NCI-H146 (cell line): Measurements from ENCODE around the gene CCDC32.
A peak's percentile ranks its signal among the peaks of the same experiment; 100 is the strongest.

Experiments
- DNase-seq: peaks from one replicate; lab custom pipeline; 2025; lab: John Stamatoyannopoulos, UW

The CCDC32 gene

DNA sequence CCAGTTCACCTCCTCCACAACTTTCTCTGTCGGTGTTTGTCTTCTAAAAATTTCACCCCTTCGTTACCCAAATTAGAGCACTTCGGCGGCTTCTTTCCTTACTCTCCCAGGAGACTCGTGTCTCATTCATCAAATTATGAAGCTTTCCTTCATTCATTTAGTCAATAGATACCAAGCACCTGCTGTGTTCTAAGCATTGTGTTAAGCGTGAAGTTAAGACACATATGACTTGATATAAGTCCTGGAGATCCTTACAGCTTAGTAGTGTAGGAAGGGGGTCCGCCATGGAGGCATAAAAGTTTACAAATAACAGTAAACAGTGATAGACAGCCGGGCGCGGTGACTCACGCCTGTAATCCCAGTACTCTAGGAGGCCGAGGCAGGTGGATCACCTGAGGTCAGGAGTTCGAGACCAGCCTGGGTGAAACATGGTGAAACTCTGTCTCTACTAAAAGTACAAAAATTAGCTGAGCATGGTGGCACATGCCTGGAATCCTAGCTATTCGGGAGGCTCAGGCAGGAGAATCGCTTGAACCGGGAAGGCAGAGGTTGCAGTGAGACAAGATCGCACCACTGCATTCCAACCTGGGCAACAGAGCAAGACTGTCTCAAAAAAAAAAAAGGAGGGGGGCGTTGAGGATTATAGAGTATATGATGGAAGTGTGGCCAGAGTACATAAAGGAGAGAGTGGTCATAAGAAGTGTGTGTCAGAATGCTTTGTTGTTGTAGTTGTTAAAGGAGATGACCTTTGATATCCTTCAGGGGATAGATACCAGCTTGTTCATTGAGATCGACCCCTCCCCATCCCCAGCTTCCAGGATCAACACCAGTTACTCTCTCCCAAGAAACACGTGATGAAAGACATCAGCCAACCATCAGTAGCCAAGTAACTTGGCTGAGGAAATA is 744 bp upstream of the CCDC32 start:
- peak; percentile 31 for DNase-seq

DNA sequence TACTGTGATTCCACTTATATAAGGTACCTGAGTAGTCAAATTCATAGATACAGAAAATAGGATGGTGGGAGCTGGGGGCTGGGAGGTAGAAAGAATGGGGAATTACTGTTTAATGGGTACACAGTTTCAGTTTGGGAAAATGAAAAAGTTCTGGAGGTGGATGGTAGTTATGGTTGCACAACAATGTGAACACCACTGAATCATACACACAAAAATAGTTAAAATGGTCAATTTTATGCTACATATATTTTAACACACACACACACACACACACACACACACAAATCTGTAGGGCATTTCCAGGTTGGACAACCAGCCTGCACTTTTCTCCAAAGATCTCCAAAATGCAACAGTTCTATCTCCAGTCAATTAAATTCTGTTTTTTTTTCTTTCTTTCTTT is 1.4 kb downstream of the CCDC32 start:
- DNase-seq: no peak

DNA sequence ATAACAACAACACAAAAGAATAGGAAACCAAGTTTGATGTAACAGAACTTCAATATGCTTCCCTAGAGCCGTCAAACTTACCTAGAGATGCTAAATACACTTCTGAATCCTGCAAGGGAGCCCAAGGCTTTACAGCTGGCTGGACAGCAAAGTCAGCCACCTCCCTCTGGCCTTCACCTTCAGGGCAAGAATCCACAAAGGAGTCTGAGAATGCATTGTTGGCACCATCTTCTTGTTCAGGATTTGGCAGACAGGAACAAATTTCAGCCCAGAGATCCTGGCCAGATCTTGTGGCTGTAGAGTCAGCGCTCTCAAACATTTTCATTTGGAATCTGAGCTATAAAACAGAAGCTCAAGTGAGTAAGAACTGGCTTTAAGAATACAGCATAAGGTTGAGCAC is 2.2 kb downstream of the CCDC32 start:
- no peak for DNase-seq

DNA sequence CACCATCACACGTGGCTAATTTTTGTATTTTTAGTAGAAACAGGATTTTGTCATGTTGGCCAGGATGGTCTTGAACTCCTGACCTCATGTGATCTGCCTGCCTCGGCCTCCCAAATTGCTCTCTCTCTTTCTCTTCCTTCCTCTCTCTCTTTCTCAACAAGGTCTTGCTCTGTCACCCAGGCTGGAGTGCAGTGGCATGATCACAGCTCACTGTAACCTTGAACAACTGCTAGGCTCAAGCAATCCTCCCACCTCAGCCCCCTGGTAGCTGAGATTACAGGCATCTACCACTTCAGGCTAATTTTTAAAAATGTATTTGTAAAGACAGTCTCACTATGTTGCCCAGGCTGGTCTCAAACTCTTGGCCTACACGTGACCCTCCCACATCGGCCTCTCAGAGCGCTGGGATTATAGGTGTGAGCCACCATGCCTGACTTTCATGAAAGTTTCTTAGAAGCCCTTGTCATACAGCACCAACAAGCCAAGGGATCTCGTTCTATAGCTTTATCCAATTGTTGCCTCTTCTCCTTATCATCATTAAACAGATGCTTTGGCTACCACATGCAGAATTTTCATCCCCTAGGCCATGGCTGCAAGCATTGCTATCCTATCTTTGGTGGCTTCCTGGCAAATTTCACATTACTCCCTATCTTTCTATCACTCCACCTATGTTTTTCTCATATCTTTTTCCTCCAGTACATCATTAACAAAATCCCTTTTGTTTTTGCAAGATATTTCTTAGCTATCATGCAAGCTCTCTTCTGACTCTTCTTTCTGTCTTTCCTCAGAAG is 5.7 kb downstream of the CCDC32 start:
- no peak for DNase-seq

DNA sequence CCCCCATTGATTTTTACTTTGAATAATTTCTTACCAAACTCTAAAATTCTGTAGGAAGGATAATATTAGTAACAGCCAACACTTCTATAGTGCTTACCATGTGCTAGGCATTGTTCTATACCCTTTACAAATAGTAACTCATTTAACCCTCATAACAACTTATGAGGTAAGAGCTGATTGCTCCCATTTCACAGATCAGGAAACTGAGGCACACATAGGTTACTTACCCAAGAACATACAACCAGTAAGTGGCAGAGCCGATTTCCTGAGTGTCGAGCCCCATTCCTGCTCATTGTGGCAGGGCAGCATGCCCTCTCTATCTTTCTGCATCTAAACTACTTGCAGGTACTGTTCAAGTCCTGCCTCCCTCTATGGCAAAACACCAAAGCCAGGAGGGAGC is 9.0 kb downstream of the CCDC32 start:
- no peak for DNase-seq

DNA sequence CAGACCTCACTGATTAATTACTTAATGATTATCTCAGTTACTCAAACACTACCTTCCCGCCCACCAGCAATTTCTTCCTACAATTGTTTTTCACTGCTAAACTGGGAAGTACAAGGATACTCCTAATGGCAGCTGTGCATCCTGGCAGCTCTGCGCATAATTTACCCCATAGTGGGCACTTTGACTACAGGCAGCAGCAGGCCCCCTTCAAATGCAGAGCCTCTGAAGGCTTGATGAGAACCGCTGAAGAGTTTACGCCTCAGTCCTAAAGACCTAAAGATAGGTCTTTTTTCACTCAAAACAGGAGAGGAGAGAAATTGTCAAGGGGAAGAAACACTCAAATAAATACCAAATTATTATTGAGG is 10.7 kb downstream of the CCDC32 start:
- DNase-seq: peak; percentile 64

DNA sequence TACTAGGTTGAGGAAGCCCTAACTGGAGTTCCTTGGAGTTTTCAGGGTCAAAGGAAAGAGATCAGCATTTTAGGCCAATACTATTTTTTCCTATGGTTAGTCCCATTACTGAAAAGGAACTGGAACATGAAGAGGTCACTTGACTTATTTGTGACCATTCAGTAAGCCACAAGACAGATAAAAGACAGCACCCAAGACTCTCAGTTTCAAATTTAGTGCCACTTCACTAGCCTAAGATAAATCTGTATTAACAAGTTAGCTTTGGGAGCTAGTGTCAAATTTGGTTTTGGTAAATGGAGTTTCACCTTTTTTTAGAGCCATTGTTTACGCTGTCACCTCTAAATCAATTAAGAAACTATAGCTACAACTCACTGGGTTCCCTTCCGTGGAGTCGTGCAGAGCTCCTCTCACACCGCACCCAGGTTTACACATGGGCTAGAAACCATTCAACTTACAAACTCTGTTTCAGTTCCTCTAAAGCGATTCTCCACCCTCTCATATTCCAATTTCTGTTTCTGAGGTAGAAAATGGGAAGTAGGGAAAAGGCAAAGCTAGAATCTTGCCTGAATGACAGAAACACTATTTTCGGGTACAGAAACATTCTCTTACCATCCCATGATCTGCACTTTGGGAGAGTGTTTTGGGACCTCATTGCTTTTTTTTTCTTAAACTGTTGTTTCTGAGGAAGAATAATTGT is 14.4 kb downstream of the CCDC32 start:
- DNase-seq: no peak

DNA sequence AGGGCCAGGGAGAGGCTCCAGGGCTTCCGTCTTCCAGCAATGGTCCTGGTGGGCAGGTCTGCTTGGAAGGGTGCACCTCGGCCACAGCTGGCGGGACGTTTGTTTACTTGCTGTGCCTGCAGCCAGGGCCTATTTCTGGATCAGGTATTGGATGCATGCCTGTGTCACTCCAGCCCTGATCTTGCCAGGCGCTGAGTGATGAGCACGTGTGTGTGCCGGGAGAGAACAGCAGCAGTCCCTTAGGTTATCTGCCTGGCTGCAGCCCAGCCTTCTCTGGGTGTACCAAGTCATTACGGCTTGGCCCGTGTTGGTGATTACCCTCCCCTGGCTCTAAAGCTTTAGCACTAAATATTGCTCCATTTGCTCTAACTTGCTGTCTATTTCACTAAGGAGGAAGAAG is 14.9 kb downstream of the CCDC32 start:
- DNase-seq: no peak

DNA sequence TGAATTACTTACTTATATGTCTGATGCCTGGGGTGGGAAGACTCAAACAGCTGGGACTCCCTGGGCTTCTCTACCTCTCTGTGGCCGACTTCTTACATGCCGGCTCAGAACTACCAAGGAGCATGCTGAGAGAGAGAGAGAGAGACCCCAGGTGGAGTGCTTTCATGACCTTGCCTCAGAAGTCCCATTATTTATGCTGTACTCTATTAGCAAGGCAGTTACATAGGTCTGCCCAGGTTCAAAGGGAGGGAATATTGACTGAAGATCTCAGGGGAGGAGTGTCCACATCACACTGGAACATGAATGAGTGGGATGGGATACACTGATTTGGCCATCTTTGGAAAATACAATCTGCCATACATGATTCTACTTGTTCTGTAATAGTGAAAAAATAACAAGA is 16.2 kb downstream of the CCDC32 start:
- no peak for DNase-seq

DNA sequence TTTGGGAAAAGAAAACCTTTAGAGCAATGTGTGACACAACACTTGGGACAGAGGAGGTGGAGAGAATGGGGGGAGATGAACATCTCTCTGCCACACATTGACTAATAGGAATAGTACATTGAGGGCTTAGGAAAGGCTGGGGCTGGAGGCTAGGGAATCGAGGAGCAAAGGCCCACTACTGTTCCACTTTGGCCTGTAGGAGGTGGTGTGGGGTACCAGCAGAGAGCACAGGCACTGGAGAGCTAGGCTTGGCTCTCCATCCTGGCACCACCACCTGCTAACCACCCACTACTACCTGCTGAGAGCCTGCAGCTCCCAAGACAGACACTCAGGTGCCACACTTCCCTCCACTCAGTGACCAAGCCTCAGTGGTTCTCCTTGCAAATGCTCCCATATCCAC is 19.4 kb downstream of the CCDC32 start:
- DNase-seq: no peak

DNA sequence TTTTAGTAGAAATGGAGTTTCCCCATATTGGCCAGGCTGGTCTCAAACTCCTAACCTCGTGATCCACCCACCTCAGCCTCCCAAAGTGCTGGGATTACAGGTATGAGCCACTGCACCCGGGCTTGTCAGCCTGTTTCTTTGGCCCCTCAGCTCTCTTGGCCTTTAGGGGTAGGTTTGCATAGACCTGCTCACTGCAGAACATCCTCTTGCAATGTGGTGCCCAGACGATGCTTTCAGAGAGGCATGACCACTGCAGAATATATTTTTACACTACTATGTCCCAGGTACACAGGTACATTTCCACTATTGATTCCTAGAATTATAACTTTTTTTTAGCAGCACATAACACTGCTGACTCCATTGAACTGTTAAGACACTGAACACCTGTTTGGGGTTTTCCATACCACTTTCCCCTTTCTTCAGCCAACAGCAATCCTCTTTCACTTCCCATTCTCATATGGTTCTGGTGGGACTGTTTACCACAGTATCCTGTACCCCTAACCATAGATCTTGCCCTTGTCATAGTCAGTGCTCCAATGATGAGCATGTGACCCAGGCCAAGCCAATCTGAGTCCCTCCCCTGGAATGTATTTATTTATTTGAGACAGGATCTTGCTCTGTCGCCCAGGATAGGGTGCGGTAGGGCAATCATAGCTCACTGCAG is 21.1 kb downstream of the CCDC32 start:
- no peak for DNase-seq

DNA sequence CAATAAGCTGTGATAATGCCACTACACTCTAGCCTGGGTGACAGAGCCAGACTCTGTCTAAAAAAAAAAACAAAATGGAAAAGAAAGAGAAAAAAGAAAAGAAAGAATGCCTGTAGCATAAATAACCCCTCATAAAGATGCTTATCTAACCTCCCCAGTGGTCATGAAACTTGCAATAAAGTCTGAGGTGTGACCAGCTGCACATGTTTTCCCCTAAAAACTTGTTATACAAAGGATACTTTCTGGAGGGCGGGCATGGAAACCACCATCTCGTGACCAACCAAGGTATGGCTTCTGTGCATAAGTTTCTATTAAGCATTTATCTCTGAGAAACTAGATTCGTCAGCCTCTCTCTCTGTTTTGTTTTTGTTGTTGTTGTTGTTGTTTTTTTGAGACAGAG is 21.8 kb downstream of the CCDC32 start:
- no peak for DNase-seq

DNA sequence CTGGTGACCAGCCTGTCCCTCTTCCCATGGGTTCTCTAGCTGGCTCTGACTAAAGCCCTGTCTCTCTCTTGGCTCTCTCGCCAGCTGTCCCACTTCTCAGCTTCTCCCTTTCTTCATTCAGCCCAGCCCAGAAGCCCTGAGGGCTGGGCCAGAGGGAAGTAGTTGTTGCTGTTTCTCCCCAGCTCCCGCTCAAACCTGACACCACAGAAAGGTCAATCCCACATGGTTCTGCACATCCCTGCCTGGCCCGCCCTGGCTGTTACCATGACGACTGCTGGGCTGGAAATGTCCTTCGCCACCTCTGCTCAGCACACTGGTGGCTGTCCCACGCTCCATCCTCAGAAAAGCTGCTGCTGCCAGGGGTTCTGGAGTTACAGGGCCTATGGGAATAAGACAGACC is 25.9 kb downstream of the CCDC32 start:
- DNase-seq: no peak

DNA sequence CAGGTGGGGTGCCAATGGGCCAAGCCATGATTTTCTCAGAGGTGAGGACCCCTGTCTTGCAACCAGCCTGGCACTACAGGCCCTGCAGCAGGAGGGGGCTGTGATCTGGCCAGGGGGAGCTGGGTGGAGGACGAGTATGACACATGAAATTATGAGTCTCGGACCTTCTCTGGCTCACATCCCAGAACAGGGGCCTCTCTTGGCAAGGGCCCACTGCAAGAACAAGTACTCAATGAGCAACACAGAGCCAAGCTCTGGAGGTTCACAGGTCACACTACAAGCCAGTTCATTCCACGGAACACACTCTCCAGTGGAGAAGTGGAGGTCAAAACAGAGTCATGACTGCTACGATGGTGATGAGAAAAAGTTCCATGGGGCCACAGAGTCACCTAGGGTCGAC is 28.3 kb downstream of the CCDC32 start:
- no peak for DNase-seq

DNA sequence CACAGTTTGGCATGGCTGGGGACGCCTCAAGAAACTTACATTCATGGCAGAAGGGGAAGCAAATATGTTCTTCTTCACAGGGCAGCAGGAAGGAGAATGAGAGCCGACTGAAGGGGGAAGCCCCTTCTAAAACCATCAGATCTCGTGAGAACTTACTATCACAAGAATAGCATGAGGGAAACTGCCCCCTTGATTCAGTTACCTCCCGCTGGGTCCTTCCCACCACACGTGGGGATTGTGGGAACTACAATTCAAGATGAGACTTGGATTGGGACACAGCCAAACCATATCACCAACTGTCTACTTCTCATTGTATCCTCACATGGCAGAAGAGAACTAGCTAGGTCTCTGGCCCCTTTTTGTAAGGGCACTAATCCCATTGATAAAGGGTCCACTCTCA is 30.5 kb downstream of the CCDC32 start:
- no peak for DNase-seq

DNA sequence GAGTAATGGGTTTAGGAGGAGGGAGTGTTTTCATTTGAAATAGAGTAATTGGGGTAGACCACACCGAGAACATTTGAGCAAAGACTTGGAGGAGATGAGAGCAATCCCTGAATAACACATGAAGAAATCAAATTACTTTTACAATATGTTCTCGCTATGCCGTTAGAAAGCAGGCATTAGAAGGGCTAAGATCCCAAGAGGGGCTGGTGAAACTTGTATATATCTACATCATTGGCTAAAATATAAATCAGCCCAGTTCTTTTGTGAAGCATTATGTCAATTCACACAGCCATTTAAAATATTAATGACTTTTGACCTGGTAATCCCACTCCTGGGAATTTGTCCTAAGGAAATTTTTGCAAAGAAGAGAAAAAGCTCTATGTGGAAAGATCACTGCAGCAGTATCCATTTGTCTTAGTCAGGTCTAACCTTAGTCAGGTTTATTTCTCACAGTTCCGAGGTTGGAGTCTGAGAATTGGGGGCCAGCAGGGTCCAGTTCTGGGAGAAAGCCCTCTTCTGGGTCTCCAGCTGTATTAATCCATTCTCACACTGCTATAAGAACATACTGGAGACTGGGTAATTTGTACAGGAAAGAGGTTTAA is 31.0 kb downstream of the CCDC32 start:
- DNase-seq: no peak

DNA sequence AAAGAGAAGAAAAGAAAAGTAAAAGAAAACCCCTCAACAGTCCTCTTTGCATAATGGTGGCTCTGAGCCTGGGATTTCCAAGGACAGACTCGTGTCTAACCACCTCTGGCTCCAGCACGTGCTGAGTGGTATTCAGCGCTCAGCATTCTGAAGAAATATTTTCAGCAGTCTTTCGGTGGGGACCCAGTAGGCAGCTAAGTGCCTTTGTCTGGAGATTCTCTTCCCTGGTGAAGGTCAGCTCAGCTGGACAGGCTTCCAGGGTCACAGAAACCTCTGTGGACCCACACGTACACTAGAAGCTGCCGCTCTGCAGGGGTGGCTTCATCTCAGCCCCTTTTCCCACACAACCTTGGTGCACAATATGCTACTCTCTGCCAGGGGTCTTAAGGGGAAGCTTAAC is 36.0 kb downstream of the CCDC32 start:
- DNase-seq: no peak

DNA sequence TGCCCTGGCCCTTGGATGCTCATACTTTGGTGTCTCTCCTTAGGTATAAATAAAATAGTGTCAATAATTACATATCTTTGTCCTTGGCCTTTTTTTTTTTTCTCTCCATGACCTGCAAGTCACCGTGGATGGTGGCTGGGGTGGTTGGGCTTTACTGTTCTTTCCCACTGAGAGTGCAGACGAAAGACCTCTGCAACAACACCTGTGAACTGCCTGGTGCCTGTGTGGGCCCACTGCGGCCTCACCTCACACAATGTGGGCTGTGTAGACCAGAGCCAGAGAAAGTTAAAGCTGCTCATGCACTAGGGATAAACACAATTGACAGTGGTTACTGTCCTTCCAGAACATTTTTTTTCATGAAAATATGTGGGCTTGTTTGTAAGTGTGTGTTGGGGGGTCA is 39.0 kb downstream of the CCDC32 start:
- DNase-seq: no peak

DNA sequence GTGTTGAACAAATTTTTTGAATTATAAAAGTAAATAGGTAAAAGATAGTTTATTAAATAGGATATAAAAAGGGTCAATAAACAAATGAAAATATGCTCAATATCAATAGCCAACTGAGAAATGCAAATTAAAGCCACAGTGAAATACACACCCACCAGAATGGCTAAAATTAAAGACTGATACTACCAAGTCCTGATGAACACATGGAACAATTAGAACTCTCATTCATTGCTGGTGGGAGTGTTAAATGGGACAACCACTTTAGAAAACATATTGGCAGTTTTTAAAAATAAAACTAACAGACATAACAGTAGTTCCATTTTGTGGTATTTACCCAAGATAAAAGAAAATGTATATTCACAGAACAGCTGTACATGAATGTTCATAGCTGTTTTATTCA is 41.2 kb downstream of the CCDC32 start:
- DNase-seq: no peak

DNA sequence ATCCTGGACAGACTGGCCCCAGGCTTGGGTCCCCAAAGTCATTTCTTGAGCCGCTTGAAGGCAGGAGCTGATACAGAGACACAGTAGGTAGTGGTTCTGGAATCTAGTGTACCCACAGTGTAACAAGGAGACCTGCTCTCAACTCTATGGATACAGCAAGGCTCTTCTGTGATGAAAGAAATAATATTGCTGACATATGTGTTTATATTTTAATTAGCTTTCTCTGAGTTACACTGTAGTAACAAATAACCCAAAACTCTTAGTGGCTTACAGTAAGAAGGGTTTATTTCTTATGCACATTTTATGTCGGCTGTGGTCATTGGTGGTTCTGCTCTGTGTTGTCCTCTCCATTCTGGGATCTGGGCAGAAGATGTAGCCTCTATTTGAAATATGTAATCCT is 48.5 kb downstream of the CCDC32 start:
- no peak for DNase-seq

DNA sequence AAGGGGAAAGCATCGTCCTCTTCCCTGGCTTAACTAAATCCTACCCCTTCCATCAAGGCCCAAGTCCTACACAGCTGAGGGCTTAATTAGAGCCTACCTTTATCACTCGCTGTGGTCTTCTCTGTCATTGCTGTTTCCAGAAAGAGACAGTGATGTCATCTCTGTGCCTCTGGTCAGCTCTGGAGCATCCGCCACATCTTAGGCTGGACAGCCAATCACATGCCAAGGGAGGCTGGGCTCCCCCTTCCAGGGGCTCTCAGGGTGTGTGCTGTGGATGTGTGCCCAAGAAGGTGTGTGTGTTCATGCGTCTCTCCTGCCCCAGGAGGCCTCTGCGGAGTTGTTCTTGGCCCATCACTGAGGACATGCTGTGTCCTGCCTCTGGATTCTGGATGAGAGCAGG is 51.2 kb downstream of the CCDC32 start:
- no peak for DNase-seq

DNA sequence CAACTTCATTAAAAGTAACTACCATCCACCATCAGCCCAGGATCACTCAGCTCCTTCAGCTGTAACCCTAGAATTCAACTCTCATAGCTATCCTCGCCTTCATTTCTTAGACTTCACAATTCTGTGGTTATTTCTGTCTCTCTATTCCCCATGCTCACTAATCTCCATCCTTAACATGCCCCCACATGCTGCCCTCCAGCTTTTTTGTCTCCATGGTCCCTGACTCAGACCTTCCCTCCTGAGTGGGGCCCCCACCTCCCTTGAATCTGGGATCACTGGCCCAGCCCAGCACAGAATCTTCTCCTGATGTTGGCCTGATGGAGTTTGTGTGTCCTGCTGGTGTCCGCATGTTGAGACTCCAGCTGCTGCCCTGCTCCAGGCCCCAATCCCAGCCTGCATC is 52.4 kb downstream of the CCDC32 start:
- no peak for DNase-seq
